Cardiac muscle cell (in vitro differentiated cells and primary cell): ENCODE data around the gene TIMP2. TPM values are rescaled to one million over a fixed set of nuclear protein-coding genes. Genes with fewer than 3 reads are reported as not detected.

Experiments
- DNase-seq, 2 donors: peaks; one replicate each; pipeline versions ENCODE4 v3.0.0 to v3.0.0-alpha.2; 2010 to 2017; ENCODE audit warnings: low read depth in 1 of 2, low spot score in 1 of 2
- H3K27ac ChIP-seq: fragments of 200-600 bp; sonication (generic); 2 replicates; pipeline ENCODE4 v1.5.1; 2016
- H3K27me3 ChIP-seq: fragments of 200-600 bp; sonication (generic); 2 replicates; pipeline ENCODE4 v1.6.0; 2016; ENCODE audit warnings: control low read depth
- H3K36me3 ChIP-seq: fragments of 200-600 bp; sonication (generic); 2 replicates; pipeline ENCODE4 v1.5.1; 2016; ENCODE audit warnings: control low read depth
- H3K4me1 ChIP-seq: fragments of 200-600 bp; sonication (generic); 2 replicates; pipeline ENCODE4 v1.8.1; 2017; ENCODE audit warnings: low read depth, mild to moderate bottlenecking, mixed run types
- H3K4me3 ChIP-seq: fragments of 200-600 bp; sonication (generic); 2 replicates; pipeline ENCODE4 v1.5.1; 2016; ENCODE audit warnings: mild to moderate bottlenecking
- H3K9me3 ChIP-seq: fragments of 200-600 bp; sonication (generic); 2 replicates; pipeline ENCODE4 v1.5.1; 2017; ENCODE audit warnings: low read depth, mild to moderate bottlenecking, control low read depth
- CTCF ChIP-seq: IDR thresholded peaks from 2 replicates; pipeline ENCODE4 v1.5.1; 2012; ENCODE audit warnings: low read depth, mild to moderate bottlenecking, low read length
- polyA plus RNA-seq: library from polyadenylated mRNA; unstranded; fragments of >200 nt; fragmentation: Nextera tagmentation; extraction: Ambion mirVana; gene quantifications from 2 replicates; pipeline ENCODE4 v1.2.1, GENCODE V29; 2016
- total RNA-seq: library from RNA; depleted of rRNA; stranded (reverse); fragments of >200 nt; gene quantifications from 2 replicates; pipeline ENCODE4 v1.2.3, GENCODE V29; 2016

The TIMP2 gene
- total and polyA plus RNA-seq, 2 experiments from 2014 or later, result 5.9 to 25.8 TPM

GRCh38 chr17:78953356-78954350, 28.5 kb upstream of the TIMP2 start:
- H3K36me3 ChIP-seq, result no peaks in the 10 kb centered on the region
- no peak overlapping the region for H3K4me3 ChIP-seq
- H3K27me3 ChIP-seq, result no peaks in the 10 kb centered on the region
- DNase-seq, result peak in 1 of 2 donors; percentile 14
- no peak for TF ChIP-seq CTCF
- no peaks in the 10 kb centered on the region for H3K4me1 ChIP-seq
- H3K9me3 ChIP-seq, result no peaks in the 10 kb centered on the region
- no peak overlapping the region for H3K27ac ChIP-seq

- DNase-seq, result no peak
- Histone ChIP-seq H3K36me3 (no peaks in the 10 kb centered on the region), H3K4me3 (no peak overlapping the region), H3K27me3 (no peaks in the 10 kb centered on the region), H3K9me3 (no peaks in the 10 kb centered on the region), H3K27ac (no peak overlapping the region), H3K4me1 (no peaks in the 10 kb centered on the region)
- TF ChIP-seq CTCF, result no peak
Observed at GRCh38 chr17:78952706-78953105, 27.5 kb upstream of the TIMP2 start.

- no peak for TF ChIP-seq CTCF
- Histone ChIP-seq H3K9me3 (no peaks in the 10 kb centered on the region), H3K27ac (no peak overlapping the region)
Observed at GRCh38 chr17:78951967-78952551, 26.9 kb upstream of the TIMP2 start.

GRCh38 chr17:78950870-78951269, 25.7 kb upstream of the TIMP2 start:
- no peaks in the 10 kb centered on the region for H3K9me3 ChIP-seq
- H3K36me3 ChIP-seq, result no peaks in the 10 kb centered on the region
- no peak overlapping the region for H3K4me3 ChIP-seq
- no peaks in the 10 kb centered on the region for H3K4me1 ChIP-seq
- H3K27ac ChIP-seq, result no peak overlapping the region
- TF ChIP-seq CTCF, result no peak
- no peaks in the 10 kb centered on the region for H3K27me3 ChIP-seq
- no peak for DNase-seq

More at GRCh38 chr17:78951967-78952551, 26.9 kb upstream of the TIMP2 start:
- Histone ChIP-seq H3K27me3 (no peaks in the 10 kb centered on the region), H3K36me3 (no peaks in the 10 kb centered on the region), H3K4me3 (no peak overlapping the region), H3K4me1 (no peaks in the 10 kb centered on the region)
- peak in 1 of 2 donors; percentile 47 for DNase-seq

- H3K27me3 ChIP-seq, result no peaks in the 10 kb centered on the region
- H3K36me3 ChIP-seq, result no peaks in the 10 kb centered on the region
- H3K27ac ChIP-seq, result peak overlapping the region; percentile 10
- DNase-seq, result peak in 1 of 2 donors; percentile 43
- H3K9me3 ChIP-seq, result no peaks in the 10 kb centered on the region
- TF ChIP-seq CTCF, result no peak
- no peak overlapping the region for H3K4me3 ChIP-seq
- no peaks in the 10 kb centered on the region for H3K4me1 ChIP-seq
Observed at GRCh38 chr17:78947235-78948149, 22.3 kb upstream of the TIMP2 start.
